GM21515 (cell line): Measurements from ENCODE around the gene PDE3B.
"Not testable (repeated sequence)": the region's sequence is repeated elsewhere in the genome, so short reads cannot be mapped to it uniquely, and the experiment has no call there.

Experiments used
- ATAC-seq: cut with Tn5 transposase; IDR thresholded peaks from one replicate; pipeline ENCODE4 v1.9.1; 2021; ENCODE audit not compliant: unreplicated experiment

PDE3B gene

DNA sequence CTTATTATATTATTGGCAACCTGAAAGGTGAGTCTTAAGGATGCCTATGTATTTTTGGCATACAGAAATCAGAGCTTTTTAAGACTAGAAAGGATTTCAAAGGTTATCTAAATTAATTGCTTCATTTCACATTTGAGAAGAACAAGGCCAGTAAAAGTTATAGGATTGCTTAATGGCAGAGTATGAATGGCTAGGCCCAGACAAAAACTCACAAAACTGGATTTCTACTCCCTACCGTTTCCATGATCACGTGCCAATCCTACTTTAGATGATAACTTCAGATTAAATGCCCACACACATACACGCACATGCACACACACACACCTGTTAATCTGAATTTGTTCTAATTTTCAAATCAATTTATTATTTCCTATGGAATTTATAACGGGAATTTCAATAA, 1.8 kb upstream of the PDE3B start:
- no peak for ATAC-seq

DNA sequence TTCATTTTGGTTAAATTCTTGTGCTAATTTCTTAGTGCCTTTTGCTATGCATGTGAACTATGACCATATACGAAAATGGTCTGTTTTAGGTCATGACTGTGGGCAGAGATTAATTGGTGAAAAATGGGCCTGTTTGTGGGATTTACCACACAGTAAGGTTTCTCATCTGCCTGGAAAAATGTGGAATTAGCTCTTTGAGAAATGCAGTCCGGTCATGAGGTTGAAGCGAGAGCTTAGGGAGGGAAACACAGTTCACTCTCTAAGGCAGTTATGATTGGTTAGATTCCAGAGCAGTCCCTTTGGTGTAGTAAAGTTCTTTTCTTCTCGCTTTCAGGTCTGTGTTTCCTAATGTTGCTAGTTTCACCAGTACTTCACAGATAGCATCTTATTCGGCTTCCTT, 1.2 kb upstream of the PDE3B start:
- ATAC-seq: no peak

GRCh38 chr11:14642873-14643696, 519 bp upstream of the PDE3B start:
- ATAC-seq: no peak

- ATAC-seq: peak; percentile 69
Measured at GRCh38 chr11:14644226-14645014, 816 bp downstream of the PDE3B start.

GRCh38 chr11:14645015-14645912, 1.7 kb downstream of the PDE3B start:
- no peak for ATAC-seq

- no peak for ATAC-seq
Measured at GRCh38 chr11:14645985-14646900, 2.6 kb downstream of the PDE3B start.

- ATAC-seq: no peak
Measured at GRCh38 chr11:14650064-14650463, 6.5 kb downstream of the PDE3B start.

DNA sequence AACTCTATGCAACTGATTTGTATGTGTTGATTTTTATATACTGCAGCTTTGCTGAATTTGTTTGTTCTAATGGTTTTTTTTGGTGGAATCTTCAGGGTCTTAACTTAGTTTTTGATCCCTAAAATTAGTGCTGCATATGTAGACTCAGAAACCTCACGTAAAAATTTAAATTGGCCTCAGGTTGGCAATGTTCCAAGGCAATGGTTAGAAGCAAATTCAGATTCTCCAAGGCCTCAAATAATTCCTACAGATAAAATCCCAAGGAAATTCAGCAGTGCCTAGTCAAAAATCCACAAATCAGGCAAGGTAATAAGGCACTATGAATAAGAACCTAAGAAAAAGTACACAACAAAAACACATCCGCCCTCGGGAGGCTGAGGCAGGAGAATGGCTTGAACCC, 9.5 kb downstream of the PDE3B start:
- no peak for ATAC-seq

GRCh38 chr11:14655435-14655834, 11.8 kb downstream of the PDE3B start:
- ATAC-seq: no peak

- ATAC-seq: no peak
Measured at GRCh38 chr11:14656536-14657457, 13.2 kb downstream of the PDE3B start.

- ATAC-seq: no peak
Measured at GRCh38 chr11:14657841-14658240, 14.2 kb downstream of the PDE3B start.

GRCh38 chr11:14664926-14665325, 21.3 kb downstream of the PDE3B start:
- ATAC-seq: not testable (repeated sequence)

GRCh38 chr11:14667329-14667728, 23.7 kb downstream of the PDE3B start:
- not testable (repeated sequence) for ATAC-seq

- ATAC-seq: no peak
Measured at GRCh38 chr11:14668731-14669301, 25.2 kb downstream of the PDE3B start.

- ATAC-seq: no peak
Measured at GRCh38 chr11:14669499-14669898, 25.9 kb downstream of the PDE3B start.

DNA sequence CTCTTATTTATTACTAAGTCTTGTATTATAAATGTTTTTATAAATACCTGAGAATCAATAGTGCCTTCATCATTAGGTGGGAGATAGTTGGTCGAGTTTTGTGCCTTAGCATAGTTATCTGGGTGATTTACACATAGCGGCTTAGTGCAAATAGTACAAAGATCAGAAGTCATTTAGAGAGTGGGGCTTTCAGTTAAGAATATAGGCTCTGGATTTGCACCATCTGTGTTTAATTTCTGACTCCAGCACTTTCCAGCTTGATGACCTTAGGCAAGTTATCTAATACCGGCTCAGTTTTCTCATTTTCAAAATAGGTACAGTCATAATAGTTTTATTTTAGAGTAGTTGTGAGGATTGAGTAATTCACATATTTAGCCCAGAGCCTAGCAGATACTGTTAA, 26.4 kb downstream of the PDE3B start:
- ATAC-seq: no peak

- ATAC-seq: no peak
Measured at GRCh38 chr11:14672635-14673034, 29.0 kb downstream of the PDE3B start.

DNA sequence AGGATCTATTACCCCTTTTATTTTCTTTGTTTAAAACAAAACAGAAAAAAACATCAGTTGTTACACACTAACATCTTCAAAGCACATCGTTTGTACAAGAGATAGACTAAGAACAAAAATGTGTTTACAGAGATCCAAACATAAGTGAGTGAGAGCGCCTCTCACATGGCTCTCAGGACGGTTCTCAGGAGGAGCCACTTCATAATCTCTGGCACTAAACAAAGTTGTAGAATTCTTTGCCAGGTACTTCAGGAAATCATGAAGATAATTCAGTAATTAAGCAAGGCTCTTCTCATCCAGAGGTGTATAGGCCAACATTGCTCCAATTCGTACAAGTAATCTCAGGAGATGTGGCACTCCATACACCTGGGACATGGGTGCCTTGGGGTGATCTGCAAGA, 29.8 kb downstream of the PDE3B start:
- no peak for ATAC-seq
